ENCODE measurements around the gene C12orf76. TPM values are rescaled to one million over a fixed set of nuclear protein-coding genes. Genes with fewer than 3 reads are reported as not detected.
"Not testable (repeated sequence)": the region's sequence is repeated elsewhere in the genome, so short reads cannot be mapped to it uniquely, and the experiment has no call there.

The C12orf76 gene
- total RNA-seq, 1 experiment from 2014 or later, result 10.1 TPM

DNA sequence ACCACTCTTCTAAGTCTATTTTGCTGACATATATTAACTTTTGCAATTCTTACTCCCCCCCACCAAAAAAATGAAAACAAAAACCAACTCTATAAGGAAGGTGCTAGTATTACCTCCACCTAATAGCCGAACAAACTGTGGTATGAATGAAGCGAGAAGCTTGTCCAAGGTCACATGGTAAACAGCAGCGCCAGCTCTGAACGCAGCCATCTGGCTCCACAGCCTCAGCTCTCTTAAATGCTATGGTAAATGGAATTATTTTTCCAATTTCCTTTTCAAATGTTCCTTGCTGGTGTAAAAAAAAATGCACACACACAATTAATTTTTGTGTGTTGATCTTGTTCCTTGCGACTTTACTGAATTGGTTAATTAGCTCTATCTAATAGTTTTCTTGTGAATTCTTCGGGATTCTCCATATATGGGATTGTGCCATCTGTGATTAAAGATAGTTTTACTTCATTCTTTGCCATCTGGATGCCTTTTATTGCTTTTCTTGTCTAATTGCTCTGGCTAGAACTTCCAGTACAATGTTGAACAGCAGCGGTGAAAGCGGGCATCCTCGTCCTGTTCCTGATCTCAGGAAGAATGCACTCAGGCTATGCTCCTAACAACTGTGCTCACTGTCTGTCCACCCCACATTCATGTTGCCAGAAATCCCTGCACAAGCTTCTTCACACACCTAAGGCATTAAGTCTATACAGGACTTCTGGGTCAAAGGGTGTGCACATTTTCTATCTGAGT is 10.7 kb upstream of the C12orf76 start:
- POLR2A ChIA-PET, result no interaction called here
- CTCF ChIA-PET, result no interaction called here
- no peaks in the 10 kb centered on the region for H3K9me3 ChIP-seq (ENCODE audit: control insufficient read depth in 1 of 2, insufficient read depth in 1 of 2, low read depth in 1 of 2, low read length in 2 of 2)
- TF ChIP-seq, protein P1, sequence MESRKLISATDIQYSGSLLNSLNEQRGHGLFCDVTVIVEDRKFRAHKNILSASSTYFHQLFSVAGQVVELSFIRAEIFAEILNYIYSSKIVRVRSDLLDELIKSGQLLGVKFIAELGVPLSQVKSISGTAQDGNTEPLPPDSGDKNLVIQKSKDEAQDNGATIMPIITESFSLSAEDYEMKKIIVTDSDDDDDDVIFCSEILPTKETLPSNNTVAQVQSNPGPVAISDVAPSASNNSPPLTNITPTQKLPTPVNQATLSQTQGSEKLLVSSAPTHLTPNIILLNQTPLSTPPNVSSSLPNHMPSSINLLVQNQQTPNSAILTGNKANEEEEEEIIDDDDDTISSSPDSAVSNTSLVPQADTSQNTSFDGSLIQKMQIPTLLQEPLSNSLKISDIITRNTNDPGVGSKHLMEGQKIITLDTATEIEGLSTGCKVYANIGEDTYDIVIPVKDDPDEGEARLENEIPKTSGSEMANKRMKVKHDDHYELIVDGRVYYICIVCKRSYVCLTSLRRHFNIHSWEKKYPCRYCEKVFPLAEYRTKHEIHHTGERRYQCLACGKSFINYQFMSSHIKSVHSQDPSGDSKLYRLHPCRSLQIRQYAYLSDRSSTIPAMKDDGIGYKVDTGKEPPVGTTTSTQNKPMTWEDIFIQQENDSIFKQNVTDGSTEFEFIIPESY (IDR thresholded peaks at IDR 0.05; ENCODE audit: extremely low read depth, insufficient replicate concordance, low read length), result no peak
- TF ChIP-seq POLR2AphosphoS5 (IDR thresholded peaks at IDR 0.05; ENCODE audit: low read depth, low read length) (no peak), MAX (IDR thresholded peaks at IDR 0.05) (no peak), FOSL1 (IDR thresholded peaks at IDR 0.05; ENCODE audit: low read depth) (no peak), EZH2phosphoT487 (IDR thresholded peaks at IDR 0.05; ENCODE audit: borderline replicate concordance) (no peak), RAD21 (IDR thresholded peaks at IDR 0.05; ENCODE audit: low read depth) (no peak), EGR1 (IDR thresholded peaks at IDR 0.05; ENCODE audit: low read depth) (no peak), YY1 (IDR thresholded peaks at IDR 0.05; ENCODE audit: extremely low read depth, insufficient replicate concordance, low read depth, low read length) (no peak), SRF (IDR thresholded peaks at IDR 0.05; ENCODE audit: low read depth) (no peak)
- TF ChIP-seq, protein P2, sequence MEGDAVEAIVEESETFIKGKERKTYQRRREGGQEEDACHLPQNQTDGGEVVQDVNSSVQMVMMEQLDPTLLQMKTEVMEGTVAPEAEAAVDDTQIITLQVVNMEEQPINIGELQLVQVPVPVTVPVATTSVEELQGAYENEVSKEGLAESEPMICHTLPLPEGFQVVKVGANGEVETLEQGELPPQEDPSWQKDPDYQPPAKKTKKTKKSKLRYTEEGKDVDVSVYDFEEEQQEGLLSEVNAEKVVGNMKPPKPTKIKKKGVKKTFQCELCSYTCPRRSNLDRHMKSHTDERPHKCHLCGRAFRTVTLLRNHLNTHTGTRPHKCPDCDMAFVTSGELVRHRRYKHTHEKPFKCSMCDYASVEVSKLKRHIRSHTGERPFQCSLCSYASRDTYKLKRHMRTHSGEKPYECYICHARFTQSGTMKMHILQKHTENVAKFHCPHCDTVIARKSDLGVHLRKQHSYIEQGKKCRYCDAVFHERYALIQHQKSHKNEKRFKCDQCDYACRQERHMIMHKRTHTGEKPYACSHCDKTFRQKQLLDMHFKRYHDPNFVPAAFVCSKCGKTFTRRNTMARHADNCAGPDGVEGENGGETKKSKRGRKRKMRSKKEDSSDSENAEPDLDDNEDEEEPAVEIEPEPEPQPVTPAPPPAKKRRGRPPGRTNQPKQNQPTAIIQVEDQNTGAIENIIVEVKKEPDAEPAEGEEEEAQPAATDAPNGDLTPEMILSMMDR (IDR thresholded peaks at IDR 0.05 in 2 of 3, conservative IDR thresholded peaks at IDR 0.05 in 1 of 3; ENCODE audit: borderline replicate concordance in 1 of 3, insufficient read depth in 1 of 3, low read depth in 2 of 3, low read length in 2 of 3), result no peak
- RAD21 ChIA-PET (ENCODE audit: low non-redundant PET in 1 of 2, low total read pairs in 2 of 2, uncharacterized antibody in 2 of 2, unreplicated experiment in 2 of 2), result no interaction called here
- DNase-seq (ENCODE audit: low read depth, low spot score) (no peak), ATAC-seq (no peak)
- H3K4me1 ChIP-seq (ENCODE audit: control insufficient read depth in 1 of 2, insufficient read depth in 2 of 2, low read length in 2 of 2), result peaks cover 16 to 31% of the 10 kb centered on the region in 2 experiments
- no peak overlapping the region for H2AFZ ChIP-seq (ENCODE audit: low read depth, low read length, poor library complexity, severe bottlenecking)
- no peaks in the 10 kb centered on the region for H3K9me2 ChIP-seq (ENCODE audit: insufficient read depth)
- H3K4me2 ChIP-seq (ENCODE audit: low read length), result no peak overlapping the region
- intact Hi-C loops (cut with micrococcal nuclease), result no loop called here
- H4K20me1 ChIP-seq (ENCODE audit: insufficient read depth), result no peaks in the 10 kb centered on the region
- H3K27ac ChIP-seq (ENCODE audit: low read depth, low read length), result no peak overlapping the region
- no TSS peak for BruUV-seq (replicated peaks)
- H3K36me3 ChIP-seq (ENCODE audit: control insufficient read depth in 1 of 2, insufficient read depth in 2 of 2, low read length in 2 of 2), result no peaks in the 10 kb centered on the region
- no peak overlapping the region for H3K9ac ChIP-seq (ENCODE audit: low read length)
- no peaks in the 10 kb centered on the region for H3K27me3 ChIP-seq (ENCODE audit: insufficient read depth, low read length)
- H3K79me2 ChIP-seq (ENCODE audit: insufficient read depth, low read length), result no peaks in the 10 kb centered on the region
- no peak overlapping the region for H3K4me3 ChIP-seq (replicated peaks in 1 of 2; ENCODE audit: low read depth in 1 of 2, low read length in 2 of 2)

DNA sequence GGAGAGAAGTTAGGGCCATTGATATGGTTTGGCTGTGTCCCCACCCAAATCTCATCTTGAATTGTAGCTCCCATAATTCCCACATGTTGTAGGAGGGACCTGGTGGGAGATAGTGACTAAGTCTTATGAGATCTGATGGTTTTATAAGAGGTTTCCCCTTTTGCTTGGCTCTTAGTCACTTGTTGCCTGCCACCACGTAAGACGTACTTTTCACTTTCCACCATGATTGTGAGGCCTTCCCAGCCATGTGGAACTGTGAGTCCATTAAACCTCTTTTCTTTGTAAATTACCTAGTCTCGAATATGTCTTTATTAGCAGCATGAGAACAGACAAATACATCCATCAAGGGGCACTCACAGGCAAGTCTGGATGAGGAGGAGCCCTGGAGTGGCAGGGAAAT is 8.3 kb upstream of the C12orf76 start:
- BruUV-seq (replicated peaks); intact Hi-C loops (cut with micrococcal nuclease); DNase-seq (ENCODE audit: low read depth, low spot score); CTCF ChIA-PET; H2AFZ ChIP-seq (ENCODE audit: low read depth, low read length, poor library complexity, severe bottlenecking); H4K20me1 ChIP-seq (ENCODE audit: insufficient read depth); H3K9me3 ChIP-seq (ENCODE audit: control insufficient read depth in 1 of 2, insufficient read depth in 1 of 2, low read depth in 1 of 2, low read length in 2 of 2); H3K4me2 ChIP-seq (ENCODE audit: low read length); ATAC-seq; H3K27ac ChIP-seq (ENCODE audit: low read depth, low read length); H3K9me2 ChIP-seq (ENCODE audit: insufficient read depth); H3K9ac ChIP-seq (ENCODE audit: low read length); H3K4me3 ChIP-seq (replicated peaks in 1 of 2; ENCODE audit: low read depth in 1 of 2, low read length in 2 of 2); H3K36me3 ChIP-seq (ENCODE audit: control insufficient read depth in 1 of 2, insufficient read depth in 2 of 2, low read length in 2 of 2); H3K79me2 ChIP-seq (ENCODE audit: insufficient read depth, low read length); RAD21 ChIA-PET (ENCODE audit: low non-redundant PET in 1 of 2, low total read pairs in 2 of 2, uncharacterized antibody in 2 of 2, unreplicated experiment in 2 of 2); H3K27me3 ChIP-seq (ENCODE audit: insufficient read depth, low read length): not testable (repeated sequence)
- H3K4me1 ChIP-seq (ENCODE audit: control insufficient read depth in 1 of 2, insufficient read depth in 2 of 2, low read length in 2 of 2), result peaks cover 16 to 31% of the 10 kb centered on the region in 2 experiments
- POLR2A ChIA-PET, result interaction anchor here (1.3 kb wide), 1 partner anchor 32 kb away, joined by 3 read pairs; no protein-coding TSS in a partner anchor
